Fibroblast of skin of scalp (primary cell): ENCODE results near the gene HAUS8.
"Not testable (repeated sequence)": the region's sequence is repeated elsewhere in the genome, so short reads cannot be mapped to it uniquely, and the experiment has no call there.

Experiments used
- DNase-seq: peaks from one replicate; pipeline ENCODE4 v3.0.0-alpha.2; 2013

The HAUS8 gene

GRCh38 chr19:17101686-17102628 lies 26.7 kb upstream of the HAUS8 start:
- no peak for DNase-seq

GRCh38 chr19:17098326-17098725 lies 23.1 kb upstream of the HAUS8 start:
- no peak for DNase-seq

DNA sequence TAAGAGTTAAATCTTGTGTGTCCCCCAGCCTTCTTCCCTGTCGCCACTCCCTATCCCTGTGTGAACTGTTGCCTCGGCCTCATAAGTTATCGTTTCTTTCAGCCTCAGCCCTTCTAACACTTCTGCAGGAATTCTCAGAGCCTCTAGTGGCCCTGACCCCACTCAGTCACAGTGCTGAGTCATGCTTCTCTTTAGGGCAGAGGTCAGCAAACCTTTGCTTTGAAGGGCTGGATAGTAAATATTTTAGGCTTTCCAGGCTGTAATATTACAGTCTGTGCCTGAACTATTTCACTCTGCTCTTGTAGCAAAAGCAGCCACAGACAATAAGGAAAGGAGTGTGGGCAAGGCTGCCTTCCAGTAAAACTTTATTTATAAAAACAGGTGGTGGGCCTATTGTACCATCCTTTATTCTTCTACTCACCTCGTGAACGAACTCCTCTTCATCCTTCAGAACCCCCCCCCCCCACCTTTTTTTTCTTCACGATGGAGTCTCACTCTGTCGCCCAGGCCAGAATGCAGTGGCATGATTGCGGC lies 22.4 kb upstream of the HAUS8 start:
- no peak for DNase-seq

GRCh38 chr19:17095141-17095919 lies 20.1 kb upstream of the HAUS8 start:
- DNase-seq: peak; percentile 81

GRCh38 chr19:17094694-17095093 lies 19.4 kb upstream of the HAUS8 start:
- not testable (repeated sequence) for DNase-seq

DNA sequence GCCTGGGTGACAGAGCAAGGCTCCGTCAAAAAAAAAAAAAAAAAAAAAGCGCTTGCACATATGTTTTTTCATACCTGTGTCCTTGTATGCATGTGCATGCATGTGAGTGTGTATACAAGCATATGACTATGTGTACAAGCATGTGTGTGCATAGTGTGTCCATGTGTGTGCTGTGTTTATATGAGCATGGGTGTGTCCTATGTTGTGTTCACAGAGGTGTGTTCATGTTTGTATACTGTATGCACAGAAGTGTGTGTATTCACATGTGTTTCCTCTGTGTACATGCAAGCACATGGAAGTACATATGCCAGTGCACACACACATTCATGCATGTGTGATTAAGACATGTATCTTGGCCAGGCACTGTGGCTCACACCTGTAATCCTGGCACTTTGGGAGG lies 17.4 kb upstream of the HAUS8 start:
- DNase-seq: no peak

- DNase-seq: no peak
These were observed 16.6 kb upstream of the HAUS8 start for GRCh38 chr19:17091758-17092333.

GRCh38 chr19:17090583-17090982 lies 15.3 kb upstream of the HAUS8 start:
- DNase-seq: no peak

- DNase-seq: no peak
These were observed 13.3 kb upstream of the HAUS8 start for GRCh38 chr19:17088552-17088951.

DNA sequence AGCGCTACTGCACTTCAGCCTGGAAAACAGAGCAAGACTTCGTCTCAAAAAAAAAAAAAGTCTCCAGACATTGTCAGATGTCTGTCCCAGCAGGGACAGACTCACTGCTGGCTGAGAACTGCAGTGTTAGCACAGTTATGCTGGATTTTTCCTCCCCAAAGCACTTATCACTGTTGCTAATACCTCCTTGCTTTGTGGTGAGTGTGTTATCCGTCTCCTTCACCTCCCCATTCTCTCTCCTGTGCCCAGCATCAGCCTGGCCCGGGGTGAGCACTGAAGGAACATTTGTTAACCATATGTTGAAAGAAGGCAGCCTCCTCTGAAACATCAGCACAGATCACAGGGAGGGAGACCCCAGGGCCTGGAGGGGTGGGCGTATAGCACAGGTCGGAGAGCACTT lies 11.6 kb upstream of the HAUS8 start:
- no peak for DNase-seq

DNA sequence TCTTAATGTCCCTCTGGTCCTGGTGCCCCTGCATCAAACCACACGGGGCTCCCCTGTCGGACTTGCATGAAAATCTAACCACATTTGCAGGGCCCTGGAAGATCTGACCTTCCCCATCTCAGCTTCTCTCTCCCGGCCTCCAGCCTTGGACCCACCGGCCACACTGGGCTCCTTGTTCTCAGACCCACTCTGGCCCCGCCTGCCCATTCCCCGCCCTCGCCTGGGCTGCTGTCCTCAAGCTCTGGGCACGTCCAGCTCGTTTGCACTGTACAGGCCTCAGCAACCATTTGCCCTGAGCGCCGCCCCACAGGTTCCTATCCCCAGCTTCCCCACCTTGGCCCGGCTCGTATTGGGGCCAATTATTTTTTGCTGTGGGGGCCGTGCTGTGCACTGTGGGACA lies 10.9 kb upstream of the HAUS8 start:
- DNase-seq: no peak

DNA sequence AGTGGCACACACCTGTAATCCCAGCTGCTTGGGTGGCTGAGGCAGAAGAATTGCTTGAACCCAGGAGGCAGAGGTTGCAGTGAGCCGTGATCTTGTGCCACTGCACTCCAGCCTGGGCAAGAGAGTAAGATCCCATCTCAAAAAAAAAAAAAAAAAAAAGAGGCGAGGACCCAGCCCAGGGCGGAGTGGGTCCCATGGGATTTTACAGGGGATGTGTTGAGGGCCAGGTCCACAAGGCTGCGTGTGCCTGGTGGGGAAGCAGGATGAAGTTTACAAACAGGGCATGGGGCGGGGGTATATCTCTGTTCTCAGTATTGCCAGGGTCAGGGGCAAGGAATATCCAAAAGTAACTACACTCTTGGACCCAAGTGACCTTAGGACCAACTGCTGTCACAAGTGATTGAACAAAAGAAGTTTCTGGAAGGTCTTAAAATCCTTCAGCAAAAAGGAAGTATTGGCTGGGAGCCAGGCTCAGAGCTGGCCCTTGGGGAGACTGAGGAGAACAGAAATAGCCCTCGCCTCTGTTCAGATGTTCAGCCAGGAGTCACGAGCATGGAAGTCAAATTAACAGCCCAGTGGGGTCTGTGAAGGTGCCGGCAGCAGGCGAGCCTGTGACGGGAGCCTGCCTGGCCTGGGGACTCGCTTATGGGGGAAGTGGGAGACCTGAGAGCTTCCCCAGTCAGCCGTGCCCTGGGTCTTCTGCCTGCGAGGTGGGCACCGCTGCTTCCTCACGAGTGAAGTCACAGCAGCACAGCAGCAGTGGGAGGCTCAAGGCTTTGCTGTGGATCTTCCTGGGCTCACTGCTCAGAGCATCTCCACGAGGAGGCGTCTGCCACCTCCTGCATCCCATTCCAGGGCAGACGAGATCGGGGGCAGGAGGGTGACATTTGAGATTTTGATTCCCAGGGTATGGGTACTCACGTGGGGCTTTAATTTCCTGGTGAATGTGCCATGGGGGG lies 6.7 kb upstream of the HAUS8 start:
- DNase-seq: no peak

DNA sequence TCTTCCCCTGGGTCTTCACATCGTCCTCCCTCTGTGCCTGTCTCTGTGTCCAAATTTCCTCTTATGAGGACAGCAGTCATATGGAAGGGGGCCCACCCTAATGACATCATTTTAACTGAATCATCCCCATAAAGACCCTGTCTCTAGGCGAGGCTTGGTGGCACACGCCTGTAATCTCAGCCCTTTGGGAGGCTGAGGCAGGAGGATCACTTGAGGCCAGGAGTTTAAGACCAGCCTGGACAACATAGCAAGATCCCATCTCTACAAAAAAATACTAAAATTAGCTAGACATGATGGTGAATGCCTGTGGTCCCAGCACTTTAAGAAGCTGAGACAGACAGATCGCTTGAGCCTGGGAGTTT lies 5.2 kb upstream of the HAUS8 start:
- DNase-seq: peak; percentile 32

DNA sequence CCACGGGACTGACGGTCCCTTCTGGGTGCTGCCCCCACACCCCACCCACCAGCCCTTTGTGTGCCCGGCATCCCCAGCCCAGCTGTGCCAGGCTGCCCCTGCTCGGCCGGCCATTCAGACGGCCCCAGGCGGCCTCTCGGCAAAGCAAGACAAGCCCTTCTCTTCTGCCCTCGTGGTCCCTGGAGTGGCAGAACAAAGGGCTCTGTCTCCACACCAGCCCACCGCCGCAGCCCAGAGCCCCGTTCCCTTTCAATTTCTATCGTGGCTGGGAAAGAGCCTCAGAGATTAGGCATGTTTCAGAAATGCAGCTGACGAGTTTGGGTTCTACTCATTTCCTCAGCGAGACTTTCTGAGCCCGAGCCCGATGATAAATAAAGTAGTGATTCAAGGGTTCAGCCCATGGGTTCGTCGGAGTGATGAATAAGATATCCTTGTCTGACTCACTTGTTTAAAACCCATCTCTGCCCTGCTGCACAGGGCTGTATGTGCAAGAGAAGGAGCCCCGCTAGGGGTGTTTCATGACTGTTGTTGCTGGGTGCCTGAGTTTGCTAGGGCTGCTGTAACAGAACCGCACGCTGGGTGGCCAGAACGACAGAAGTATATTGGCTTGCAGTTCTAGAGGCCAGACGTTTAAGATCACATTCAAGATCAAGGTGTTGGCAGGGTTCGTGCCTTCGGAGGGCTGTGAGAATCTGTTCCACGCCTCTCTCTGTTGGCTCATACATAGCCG lies 4.6 kb upstream of the HAUS8 start:
- peak; percentile 98 for DNase-seq

DNA sequence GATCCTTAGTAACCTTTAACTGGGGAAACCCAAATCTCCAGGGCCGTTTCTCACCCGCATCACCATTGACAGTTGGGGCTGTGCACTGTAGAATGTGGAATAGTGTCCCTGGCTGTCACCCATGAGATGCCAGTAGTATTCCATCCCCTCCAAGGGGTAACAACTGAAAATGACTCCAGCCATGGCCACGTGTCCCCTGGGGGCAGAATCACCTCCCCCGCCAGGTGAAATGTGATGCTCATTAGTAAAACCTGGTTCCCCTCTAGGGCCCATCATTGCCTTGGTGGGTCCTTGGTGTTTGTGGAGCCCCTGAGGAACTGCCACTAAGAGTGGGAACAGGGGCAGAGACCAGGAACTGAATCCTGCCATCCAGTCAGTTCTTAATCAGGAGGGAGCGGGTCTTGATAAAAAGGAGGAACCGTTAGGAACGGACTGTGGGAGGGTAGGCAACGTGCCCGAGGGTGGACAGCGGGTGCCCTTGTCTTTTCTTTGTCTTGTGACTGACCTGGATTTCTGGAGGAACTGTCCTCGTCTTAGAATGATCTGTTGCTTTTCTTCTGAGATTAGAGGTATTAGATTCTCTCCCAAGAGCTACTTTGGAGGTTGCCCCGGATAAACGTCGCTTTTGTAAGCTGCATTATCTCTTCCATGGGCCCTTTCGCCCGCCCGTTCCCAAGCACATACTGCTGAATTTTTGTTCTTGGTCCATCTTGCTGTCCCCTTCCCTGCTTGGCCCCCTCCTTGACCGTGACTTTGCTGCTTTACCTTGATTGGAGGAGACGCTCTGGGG lies 3.9 kb upstream of the HAUS8 start:
- DNase-seq: no peak

GRCh38 chr19:17078036-17078919 lies 3.0 kb upstream of the HAUS8 start:
- DNase-seq: no peak

GRCh38 chr19:17077447-17078028 lies 2.3 kb upstream of the HAUS8 start:
- DNase-seq: no peak

- DNase-seq: no peak
These were observed 1.3 kb upstream of the HAUS8 start for GRCh38 chr19:17076543-17076991.
